A673 (cell line): Measurements from ENCODE around the gene DIPK1A. TPM values are rescaled to one million over a fixed set of nuclear protein-coding genes. Genes with fewer than 3 reads are reported as not detected.

Experiments used
- BruUV-seq: library from RNA; stranded (reverse); fragments of 400-500 nt; replicated peaks from 2 replicates; lab custom pipeline; 2021; lab: Mats Ljungman, UMichigan
- CTCF ChIA-PET: fragments of 300-600 bp; sonication (Branson Sonifier 250); formaldehyde crosslinking; loops from one replicate; lab custom pipeline; 2022; ENCODE audit warnings: antibody characterized with exemption; lab: Charles Lee
- POLR2A ChIA-PET: fragments of 300-600 bp; sonication (Branson Sonifier 250); formaldehyde crosslinking; loops from one replicate; lab custom pipeline; 2022; ENCODE audit warnings: antibody characterized with exemption; ENCODE audit not compliant: low non-redundant PET; lab: Charles Lee
- DNase-seq: peaks from one replicate; pipeline ENCODE4 v3.0.0-alpha.2; 2015; ENCODE audit warnings: low spot score
- H3K27ac ChIP-seq: fragments of 200-600 bp; sonication (generic); 2 replicates; pipeline ENCODE4 v1.5.1; 2016; ENCODE audit warnings: mixed run types, low read depth, mild to moderate bottlenecking, mixed read lengths, antibody characterized with exemption, low read length; ENCODE audit not compliant: poor library complexity, severe bottlenecking
- H3K27me3 ChIP-seq: fragments of 200-600 bp; sonication (generic); replicated peaks from 2 replicates; pipeline ENCODE4 v1.6.1; 2017; ENCODE audit warnings: mixed run types, low read depth, mild to moderate bottlenecking, mixed read lengths, antibody characterized with exemption, low read length; ENCODE audit not compliant: insufficient read depth, poor library complexity
- H3K36me3 ChIP-seq: fragments of 200-600 bp; sonication (generic); 2 replicates; pipeline ENCODE4 v1.6.1; 2016; ENCODE audit warnings: mixed run types, mild to moderate bottlenecking, mixed read lengths, antibody characterized with exemption, low read length; ENCODE audit not compliant: insufficient read depth, poor library complexity, severe bottlenecking
- H3K4me1 ChIP-seq: fragments of 200-600 bp; sonication (generic); 2 replicates; pipeline ENCODE4 v1.6.1; 2017; ENCODE audit warnings: mixed run types, mild to moderate bottlenecking, mixed read lengths, antibody characterized with exemption, low read length; ENCODE audit not compliant: insufficient read depth, poor library complexity, severe bottlenecking
- H3K4me3 ChIP-seq: fragments of 200-600 bp; sonication (generic); 2 replicates; pipeline ENCODE4 v1.5.1; 2016; ENCODE audit warnings: low read depth, mixed run types, mild to moderate bottlenecking, mixed read lengths, low read length; ENCODE audit not compliant: poor library complexity, severe bottlenecking
- H3K9me3 ChIP-seq: fragments of 200-600 bp; sonication (generic); 2 replicates; pipeline ENCODE4 v1.6.1; 2016; ENCODE audit warnings: mixed run types, low read depth, mild to moderate bottlenecking, mixed read lengths, antibody characterized with exemption, low read length; ENCODE audit not compliant: poor library complexity, severe bottlenecking
- EZH2 ChIP-seq: fragments of 200-600 bp; sonication (generic); IDR thresholded peaks from 2 replicates; pipeline ENCODE4 v1.6.1; 2017; ENCODE audit warnings: borderline replicate concordance, low read depth, mild to moderate bottlenecking, mixed read lengths, antibody characterized with exemption, low read length; ENCODE audit not compliant: poor library complexity, severe bottlenecking
- intact Hi-C: fragments of 100-400 bp; cut with micrococcal nuclease; formaldehyde crosslinking; loops from one replicate; pipeline ENCODE4 v1.10.0; 2022; ENCODE audit not compliant: unreplicated experiment
- total RNA-seq: library from RNA; stranded (reverse); gene quantifications from 2 replicates; pipeline ENCODE4 v1.2.3, GENCODE V29; 2021
- TF ChIP-seq, protein P1 (sequence below): fragments of 300-800, 200-600 bp; sonication (generic); conservative IDR thresholded peaks from 2 replicates; pipeline ENCODE4 v1.5.1; 2017; ENCODE audit warnings: low read depth, mild to moderate bottlenecking, antibody characterized with exemption, low read length, moderate library complexity, mixed read lengths

DIPK1A gene
- total RNA-seq, 1 experiment from 2014 or later, result 10.9 TPM

GRCh38 chr1:92937731-92938130, 23.5 kb downstream of the DIPK1A start:
- intact Hi-C loops, result no loop called here
- ChIA-PET POLR2A (no interaction called here), CTCF (no interaction called here)
- TF ChIP-seq, protein P1, sequence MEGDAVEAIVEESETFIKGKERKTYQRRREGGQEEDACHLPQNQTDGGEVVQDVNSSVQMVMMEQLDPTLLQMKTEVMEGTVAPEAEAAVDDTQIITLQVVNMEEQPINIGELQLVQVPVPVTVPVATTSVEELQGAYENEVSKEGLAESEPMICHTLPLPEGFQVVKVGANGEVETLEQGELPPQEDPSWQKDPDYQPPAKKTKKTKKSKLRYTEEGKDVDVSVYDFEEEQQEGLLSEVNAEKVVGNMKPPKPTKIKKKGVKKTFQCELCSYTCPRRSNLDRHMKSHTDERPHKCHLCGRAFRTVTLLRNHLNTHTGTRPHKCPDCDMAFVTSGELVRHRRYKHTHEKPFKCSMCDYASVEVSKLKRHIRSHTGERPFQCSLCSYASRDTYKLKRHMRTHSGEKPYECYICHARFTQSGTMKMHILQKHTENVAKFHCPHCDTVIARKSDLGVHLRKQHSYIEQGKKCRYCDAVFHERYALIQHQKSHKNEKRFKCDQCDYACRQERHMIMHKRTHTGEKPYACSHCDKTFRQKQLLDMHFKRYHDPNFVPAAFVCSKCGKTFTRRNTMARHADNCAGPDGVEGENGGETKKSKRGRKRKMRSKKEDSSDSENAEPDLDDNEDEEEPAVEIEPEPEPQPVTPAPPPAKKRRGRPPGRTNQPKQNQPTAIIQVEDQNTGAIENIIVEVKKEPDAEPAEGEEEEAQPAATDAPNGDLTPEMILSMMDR, result no peak
- no peak for TF ChIP-seq EZH2
- Histone ChIP-seq H3K4me1 (peaks cover 39% of the 10 kb centered on the region), H3K9me3 (no peaks in the 10 kb centered on the region), H3K4me3 (no peak overlapping the region), H3K27me3 (no peaks in the 10 kb centered on the region), H3K36me3 (no peaks in the 10 kb centered on the region), H3K27ac (no peak overlapping the region)
- DNase-seq, result no peak
- BruUV-seq, result no TSS peak

DNA sequence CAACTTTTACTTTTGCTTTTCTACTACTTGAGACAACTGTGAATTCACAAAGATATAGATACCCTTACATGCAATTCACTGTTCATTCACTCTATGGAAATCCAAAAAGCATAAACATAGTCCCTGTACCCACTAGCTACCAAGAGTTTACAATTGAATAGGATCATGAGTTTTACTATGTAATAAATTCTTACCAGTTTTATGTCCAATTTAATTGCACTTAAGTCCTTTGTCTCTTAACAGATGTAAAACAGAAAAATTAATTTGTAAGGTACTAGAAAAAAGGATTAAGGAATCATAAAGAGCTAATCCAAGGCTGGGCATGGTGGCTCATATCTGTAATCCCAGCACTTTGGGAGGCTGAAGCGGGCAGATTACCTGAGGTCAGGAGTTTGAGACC, 24.4 kb downstream of the DIPK1A start:
- no TSS peak for BruUV-seq
- H3K4me1 ChIP-seq, result peaks cover 39% of the 10 kb centered on the region
- no peaks in the 10 kb centered on the region for H3K9me3 ChIP-seq
- TF ChIP-seq EZH2, result no peak
- TF ChIP-seq, protein P1, result no peak
- intact Hi-C loops, result no loop called here
- ChIA-PET POLR2A (no interaction called here), CTCF (no interaction called here)
- DNase-seq, result no peak
- H3K36me3 ChIP-seq, result no peaks in the 10 kb centered on the region
- H3K4me3 ChIP-seq, result no peak overlapping the region
- no peaks in the 10 kb centered on the region for H3K27me3 ChIP-seq
- no peak overlapping the region for H3K27ac ChIP-seq

GRCh38 chr1:92934395-92935378, 26.6 kb downstream of the DIPK1A start:
- POLR2A ChIA-PET, result interaction anchor here (0.5 kb wide), 1 partner anchor 913 kb away, joined by 3 read pairs; no protein-coding TSS in a partner anchor
- intact Hi-C loops, result no loop called here
- no TSS peak for BruUV-seq
- CTCF ChIA-PET, result no interaction called here
- Histone ChIP-seq H3K4me1 (peaks cover 39% of the 10 kb centered on the region), H3K4me3 (peak overlapping the region; percentile 7), H3K9me3 (no peaks in the 10 kb centered on the region), H3K27me3 (no peaks in the 10 kb centered on the region), H3K27ac (peak overlapping the region; percentile 6), H3K36me3 (no peaks in the 10 kb centered on the region)
- peak; percentile 87 for DNase-seq
- TF ChIP-seq, protein P1, result no peak
- TF ChIP-seq EZH2, result no peak
